ENCODE results near the gene ZNF385D. TPM values are rescaled to one million over a fixed set of nuclear protein-coding genes. Genes with fewer than 3 reads are reported as not detected.
"Not testable (repeated sequence)": the region's sequence is repeated elsewhere in the genome, so short reads cannot be mapped to it uniquely, and the experiment has no call there.

Gene ZNF385D
- total RNA-seq, 1 donor from 2014 or later = not detected

DNA sequence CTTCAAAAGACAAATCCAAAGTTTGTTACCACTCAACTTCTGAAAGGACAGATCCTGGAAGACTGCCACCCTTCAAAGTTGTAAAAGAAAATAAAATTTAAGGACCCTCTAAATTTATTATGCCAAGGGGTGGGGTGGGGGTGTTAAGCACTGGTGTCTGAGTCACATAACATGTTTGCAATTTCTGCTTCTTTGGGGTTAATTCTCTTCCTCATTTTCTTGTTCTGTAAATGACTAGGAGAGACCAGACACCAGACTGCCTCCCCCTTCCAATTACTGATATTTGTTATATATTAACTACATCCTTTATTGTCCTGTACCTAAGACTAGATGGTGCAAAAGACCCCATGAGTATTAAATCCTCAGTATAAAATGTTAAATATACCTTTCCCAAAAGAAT, 242.8 kb downstream of the ZNF385D start:
- Mint-ChIP-seq H3K4me3 (no peak overlapping the region), H3K4me1 (no peaks in the 10 kb centered on the region), H3K27ac (no peak overlapping the region), H3K36me3 (ENCODE audit: low read depth) (no peaks in the 10 kb centered on the region), H3K27me3 (no peaks in the 10 kb centered on the region), H3K9me3 (peaks cover 4% of the 10 kb centered on the region)
- TF ChIP-seq, protein P1, sequence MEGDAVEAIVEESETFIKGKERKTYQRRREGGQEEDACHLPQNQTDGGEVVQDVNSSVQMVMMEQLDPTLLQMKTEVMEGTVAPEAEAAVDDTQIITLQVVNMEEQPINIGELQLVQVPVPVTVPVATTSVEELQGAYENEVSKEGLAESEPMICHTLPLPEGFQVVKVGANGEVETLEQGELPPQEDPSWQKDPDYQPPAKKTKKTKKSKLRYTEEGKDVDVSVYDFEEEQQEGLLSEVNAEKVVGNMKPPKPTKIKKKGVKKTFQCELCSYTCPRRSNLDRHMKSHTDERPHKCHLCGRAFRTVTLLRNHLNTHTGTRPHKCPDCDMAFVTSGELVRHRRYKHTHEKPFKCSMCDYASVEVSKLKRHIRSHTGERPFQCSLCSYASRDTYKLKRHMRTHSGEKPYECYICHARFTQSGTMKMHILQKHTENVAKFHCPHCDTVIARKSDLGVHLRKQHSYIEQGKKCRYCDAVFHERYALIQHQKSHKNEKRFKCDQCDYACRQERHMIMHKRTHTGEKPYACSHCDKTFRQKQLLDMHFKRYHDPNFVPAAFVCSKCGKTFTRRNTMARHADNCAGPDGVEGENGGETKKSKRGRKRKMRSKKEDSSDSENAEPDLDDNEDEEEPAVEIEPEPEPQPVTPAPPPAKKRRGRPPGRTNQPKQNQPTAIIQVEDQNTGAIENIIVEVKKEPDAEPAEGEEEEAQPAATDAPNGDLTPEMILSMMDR (IDR thresholded peaks at IDR 0.05) = no peak
- POLR2A ChIA-PET = no interaction called here
- CTCF ChIA-PET = no interaction called here
- intact Hi-C loops (cut with micrococcal nuclease) = no loop called here
- ATAC-seq (ENCODE audit: low read depth) (no peak), DNase-seq (no peak)

GRCh38 chr3:21505711-21506460, 245.1 kb downstream of the ZNF385D start:
- ATAC-seq (ENCODE audit: low read depth) = no peak
- H3K27me3 Mint-ChIP-seq = no peaks in the 10 kb centered on the region
- H3K27ac Mint-ChIP-seq = no peak overlapping the region
- H3K4me1 Mint-ChIP-seq = no peaks in the 10 kb centered on the region
- TF ChIP-seq, protein P1 (IDR thresholded peaks at IDR 0.05) = no peak
- no peaks in the 10 kb centered on the region for H3K36me3 Mint-ChIP-seq (ENCODE audit: low read depth)
- ChIA-PET POLR2A (no interaction called here), CTCF (no interaction called here)
- no peaks in the 10 kb centered on the region for H3K9me3 Mint-ChIP-seq
- no peak overlapping the region for H3K4me3 Mint-ChIP-seq
- intact Hi-C loops (cut with micrococcal nuclease) = no loop called here
- DNase-seq = no peak

DNA sequence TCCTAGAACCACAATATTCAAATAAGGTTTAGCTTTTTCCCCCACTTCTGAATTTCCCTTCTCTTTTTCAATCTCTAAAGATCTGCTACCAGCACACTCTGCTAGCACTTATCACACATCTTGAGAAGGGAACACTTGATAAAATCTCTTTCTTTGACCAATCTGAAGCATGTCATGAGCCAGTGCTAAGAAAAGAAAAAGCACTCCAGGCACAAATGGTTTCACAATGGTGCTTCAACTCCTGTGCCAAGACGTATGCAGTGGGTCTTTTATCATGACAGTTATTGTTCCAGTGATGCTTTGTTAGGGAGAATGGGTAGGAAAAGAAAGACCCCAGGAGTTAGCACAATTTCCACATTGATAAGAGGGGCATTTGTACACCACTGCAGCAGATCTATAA, 248.4 kb downstream of the ZNF385D start:
- Mint-ChIP-seq H3K27ac (no peak overlapping the region), H3K4me1 (no peaks in the 10 kb centered on the region), H3K4me3 (no peak overlapping the region), H3K27me3 (no peaks in the 10 kb centered on the region), H3K9me3 (no peaks in the 10 kb centered on the region), H3K36me3 (ENCODE audit: low read depth) (no peaks in the 10 kb centered on the region)
- ATAC-seq (ENCODE audit: low read depth) (no peak), DNase-seq (no peak)
- TF ChIP-seq, protein P1 (IDR thresholded peaks at IDR 0.05) = no peak
- CTCF ChIA-PET = no interaction called here
- POLR2A ChIA-PET = no interaction called here
- intact Hi-C loops (cut with micrococcal nuclease) = no loop called here

GRCh38 chr3:21500834-21501233, 250.2 kb downstream of the ZNF385D start:
- POLR2A ChIA-PET = no interaction called here
- intact Hi-C loops (cut with micrococcal nuclease) = no loop called here

DNA sequence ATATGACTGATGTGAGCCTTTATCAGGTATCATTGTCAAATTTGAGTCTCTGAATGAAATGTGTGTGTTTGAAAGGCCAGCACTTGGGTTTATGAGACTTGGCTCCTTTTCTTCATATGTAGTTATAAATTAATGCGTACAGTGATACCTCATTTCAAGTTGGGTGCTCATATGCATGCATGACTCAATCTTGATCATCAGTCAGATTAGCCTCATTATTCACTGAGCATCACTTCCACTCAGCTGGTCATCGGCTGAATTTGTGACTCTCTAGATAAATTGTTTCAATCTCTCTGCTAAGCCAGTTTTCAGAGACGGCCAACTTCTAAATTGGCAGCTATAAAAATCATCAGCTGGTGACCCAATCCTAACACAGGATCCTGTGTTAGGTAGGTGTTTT, 260.3 kb downstream of the ZNF385D start:
- POLR2A ChIA-PET; H3K4me3 Mint-ChIP-seq; ATAC-seq (ENCODE audit: low read depth); CTCF ChIA-PET; H3K36me3 Mint-ChIP-seq (ENCODE audit: low read depth); H3K27ac Mint-ChIP-seq; H3K27me3 Mint-ChIP-seq; intact Hi-C loops (cut with micrococcal nuclease); H3K9me3 Mint-ChIP-seq; H3K4me1 Mint-ChIP-seq; DNase-seq: not testable (repeated sequence)

More at GRCh38 chr3:21500834-21501233, 250.2 kb downstream of the ZNF385D start:
- TF ChIP-seq, protein P1 (IDR thresholded peaks at IDR 0.05) = no peak
- Mint-ChIP-seq H3K36me3 (ENCODE audit: low read depth) (no peaks in the 10 kb centered on the region), H3K4me1 (no peaks in the 10 kb centered on the region), H3K9me3 (no peaks in the 10 kb centered on the region), H3K4me3 (no peak overlapping the region), H3K27me3 (no peaks in the 10 kb centered on the region), H3K27ac (no peak overlapping the region)
- CTCF ChIA-PET = no interaction called here
- ATAC-seq (ENCODE audit: low read depth) (no peak), DNase-seq (no peak)

- DNase-seq = no peak
- Mint-ChIP-seq H3K4me3 (no peak overlapping the region), H3K27ac (no peak overlapping the region), H3K9me3 (no peaks in the 10 kb centered on the region), H3K27me3 (no peaks in the 10 kb centered on the region), H3K4me1 (no peaks in the 10 kb centered on the region), H3K36me3 (ENCODE audit: low read depth) (no peaks in the 10 kb centered on the region)
- TF ChIP-seq, protein P1 (IDR thresholded peaks at IDR 0.05) = no peak
- no peak for ATAC-seq (ENCODE audit: low read depth)
- intact Hi-C loops (cut with micrococcal nuclease) = no loop called here
- CTCF ChIA-PET = no interaction called here
- POLR2A ChIA-PET = no interaction called here
Observed at GRCh38 chr3:21487520-21487919, 263.5 kb downstream of the ZNF385D start.

GRCh38 chr3:21486024-21486935, 264.7 kb downstream of the ZNF385D start:
- H3K4me1 Mint-ChIP-seq; H3K9me3 Mint-ChIP-seq; CTCF ChIA-PET; H3K27me3 Mint-ChIP-seq; ATAC-seq (ENCODE audit: low read depth); intact Hi-C loops (cut with micrococcal nuclease); H3K4me3 Mint-ChIP-seq; H3K27ac Mint-ChIP-seq; H3K36me3 Mint-ChIP-seq (ENCODE audit: low read depth); POLR2A ChIA-PET; DNase-seq: not testable (repeated sequence)

Data from activated B cell treated with CpG ODN at 0.5 μM for 24 hours (primary cell).